DMS 273 treated with DMSO at 0.1 percent for 48 hours (cell line): ENCODE data around the gene ZNF414.
A peak's percentile ranks its signal among the peaks of the same experiment; 100 is the strongest.
"Not testable (repeated sequence)": the region's sequence is repeated elsewhere in the genome, so short reads cannot be mapped to it uniquely, and the experiment has no call there.

ENCODE experiments used
- DNase-seq: peaks from one replicate; lab custom pipeline; 2025; lab: John Stamatoyannopoulos, UW

ZNF414 gene

GRCh38 chr19:8513687-8514504 is at the start of gene ZNF414:
ZNF414 (minus strand) TSS chr19:8514167; CDS start chr19:8514046, 121 bp downstream.
- DNase-seq = peak; percentile 85

- DNase-seq = no peak
Observed at GRCh38 chr19:8561075-8561764, 47.3 kb upstream of the ZNF414 start.

GRCh38 chr19:8558325-8558724 is 44.4 kb upstream of the ZNF414 start:
- DNase-seq = no peak

GRCh38 chr19:8557642-8558238 is 43.8 kb upstream of the ZNF414 start:
- DNase-seq = no peak

- DNase-seq = not testable (repeated sequence)
Observed at GRCh38 chr19:8553729-8554128, 39.8 kb upstream of the ZNF414 start.

- peak; percentile 18 for DNase-seq
Observed at GRCh38 chr19:8552810-8553209, 38.8 kb upstream of the ZNF414 start.

GRCh38 chr19:8550070-8550469 is 36.1 kb upstream of the ZNF414 start:
- no peak for DNase-seq

- no peak for DNase-seq
Observed at GRCh38 chr19:8545743-8546142, 31.8 kb upstream of the ZNF414 start.

GRCh38 chr19:8544168-8544567 is 30.2 kb upstream of the ZNF414 start:
- DNase-seq = no peak

- DNase-seq = no peak
Observed at GRCh38 chr19:8539621-8540149, 25.7 kb upstream of the ZNF414 start.

- no peak for DNase-seq
Observed at GRCh38 chr19:8537099-8537498, 23.1 kb upstream of the ZNF414 start.

GRCh38 chr19:8536282-8536681 is 22.3 kb upstream of the ZNF414 start:
- DNase-seq = no peak

GRCh38 chr19:8532225-8532624 is 18.3 kb upstream of the ZNF414 start:
- no peak for DNase-seq

- no peak for DNase-seq
Observed at GRCh38 chr19:8531470-8531869, 17.5 kb upstream of the ZNF414 start.

- no peak for DNase-seq
Observed at GRCh38 chr19:8530061-8530679, 16.2 kb upstream of the ZNF414 start.

GRCh38 chr19:8529369-8530006 is 15.5 kb upstream of the ZNF414 start:
- DNase-seq = no peak

- no peak for DNase-seq
Observed at GRCh38 chr19:8528500-8528899, 14.5 kb upstream of the ZNF414 start.

- peak; percentile 63 for DNase-seq
Observed at GRCh38 chr19:8526345-8527091, 12.6 kb upstream of the ZNF414 start.

- DNase-seq = no peak
Observed at GRCh38 chr19:8525401-8525684, 11.4 kb upstream of the ZNF414 start.

GRCh38 chr19:8519388-8519787 is 5.4 kb upstream of the ZNF414 start:
- no peak for DNase-seq

- DNase-seq = no peak
Observed at GRCh38 chr19:8518536-8518935, 4.6 kb upstream of the ZNF414 start.
